HepG2 (cell line): Measurements from ENCODE around the gene CRAMP1. TPM values are rescaled to one million over a fixed set of nuclear protein-coding genes. Genes with fewer than 3 reads are reported as not detected.

Experiments
- polyA plus RNA-seq, 8 experiments: library from polyadenylated mRNA; depleted of rRNA in 3 of 8; stranded (reverse) in 7 of 8; unstranded in 1 of 8; fragments of >200 nt; fragmentation: Illumina TruSeq in 4 of 8; extraction: Trizol in 4 of 8; gene quantifications; 2 replicates each; pipeline versions ENCODE4 v1.2.1 to v1.2.3, GENCODE V29; 2011 to 2016; ENCODE audit warnings: low read depth in 4 of 8, missing spikeins in 1 of 8, mixed read lengths in 1 of 8; ENCODE audit not compliant: insufficient read depth in 1 of 8
- total RNA-seq, 5 experiments: library from RNA; depleted of rRNA; stranded (reverse); fragments of >200 nt; fragmentation: Illumina TruSeq; extraction: Trizol; gene quantifications; 2 replicates each; pipeline ENCODE4 v1.2.3, GENCODE V29; 2016; ENCODE audit warnings: low read depth in 1 of 5

Gene CRAMP1
- total and polyA plus RNA-seq, 2 of the 13 experiments (the other 11 are each of a cell fraction or from before 2014, with no cell fraction given), result 6.8 to 9.7 TPM

Other genes starting within 250 kb of the CRAMP1 start
- gene UNKL, start 197.7 kb upstream of the CRAMP1 start, total RNA-seq (2016; rRNA removed; fragmentation: Illumina TruSeq; extraction: Trizol), result 11.0 and 17.6 TPM in 2 replicates
- 10.4 and 13.4 TPM in 2 replicates for gene UNKL, start 197.7 kb upstream of the CRAMP1 start, polyA plus RNA-seq (2011; rRNA removed)
- 29.6 and 29.9 TPM in 2 replicates for gene UQCC4, start 191.6 kb upstream of the CRAMP1 start, total RNA-seq (2016; rRNA removed; fragmentation: Illumina TruSeq; extraction: Trizol)
- 17.6 and 19.2 TPM in 2 replicates for gene UQCC4, start 191.6 kb upstream of the CRAMP1 start, polyA plus RNA-seq (2011; rRNA removed)
- gene PERCC1, start 181.3 kb upstream of the CRAMP1 start, total RNA-seq (2016; rRNA removed; fragmentation: Illumina TruSeq; extraction: Trizol), result 0.15 TPM in 1 of 2 replicates, not detected in the other
- gene PERCC1, start 181.3 kb upstream of the CRAMP1 start, polyA plus RNA-seq (2011; rRNA removed), result not detected in 2 replicates
- gene CCDC154, start 167.8 kb upstream of the CRAMP1 start, total RNA-seq (2016; rRNA removed; fragmentation: Illumina TruSeq; extraction: Trizol), result 1.5 and 1.8 TPM in 2 replicates
- 0.84 and 0.92 TPM in 2 replicates for gene CCDC154, start 167.8 kb upstream of the CRAMP1 start, polyA plus RNA-seq (2011; rRNA removed)
- 9.8 and 25.1 TPM in 2 replicates for gene CLCN7, start 137.3 kb upstream of the CRAMP1 start, total RNA-seq (2016; rRNA removed; fragmentation: Illumina TruSeq; extraction: Trizol)
- gene CLCN7, start 137.3 kb upstream of the CRAMP1 start, polyA plus RNA-seq (2011; rRNA removed), result 24.6 and 33.6 TPM in 2 replicates
- gene PTX4, start 123.4 kb upstream of the CRAMP1 start, total RNA-seq (2016; rRNA removed; fragmentation: Illumina TruSeq; extraction: Trizol), result not detected in 2 replicates
- 0.04 TPM in 1 of 2 replicates, not detected in the other for gene PTX4, start 123.4 kb upstream of the CRAMP1 start, polyA plus RNA-seq (2011; rRNA removed)
- 8.9 and 17.9 TPM in 2 replicates for gene TELO2, start 119.0 kb upstream of the CRAMP1 start, total RNA-seq (2016; rRNA removed; fragmentation: Illumina TruSeq; extraction: Trizol)
- 10.1 and 12.5 TPM in 2 replicates for gene TELO2, start 119.0 kb upstream of the CRAMP1 start, polyA plus RNA-seq (2011; rRNA removed)
- gene TMEM204, start 78.7 kb upstream of the CRAMP1 start, total RNA-seq (2016; rRNA removed; fragmentation: Illumina TruSeq; extraction: Trizol), result not detected in 2 replicates
- not detected in 2 replicates for gene TMEM204, start 78.7 kb upstream of the CRAMP1 start, polyA plus RNA-seq (2011; rRNA removed)
- 7.8 and 9.5 TPM in 2 replicates for gene IFT140, start 288 bp upstream of the CRAMP1 start, total RNA-seq (2016; rRNA removed; fragmentation: Illumina TruSeq; extraction: Trizol)
- gene IFT140, start 288 bp upstream of the CRAMP1 start, polyA plus RNA-seq (2011; rRNA removed), result 5.8 and 7.0 TPM in 2 replicates
- gene JPT2, start 65.9 kb downstream of the CRAMP1 start, total RNA-seq (2016; rRNA removed; fragmentation: Illumina TruSeq; extraction: Trizol), result 89.4 and 127 TPM in 2 replicates
- gene JPT2, start 65.9 kb downstream of the CRAMP1 start, polyA plus RNA-seq (2011; rRNA removed), result 52.5 and 53.5 TPM in 2 replicates
- 3.6 and 25.1 TPM in 2 replicates for gene MAPK8IP3, start 93.8 kb downstream of the CRAMP1 start, total RNA-seq (2016; rRNA removed; fragmentation: Illumina TruSeq; extraction: Trizol)
- 41.7 and 65.8 TPM in 2 replicates for gene MAPK8IP3, start 93.8 kb downstream of the CRAMP1 start, polyA plus RNA-seq (2011; rRNA removed)
- 4.9 and 15.9 TPM in 2 replicates for gene NME3, start 159.2 kb downstream of the CRAMP1 start, total RNA-seq (2016; rRNA removed; fragmentation: Illumina TruSeq; extraction: Trizol)
- 10.4 and 13.9 TPM in 2 replicates for gene NME3, start 159.2 kb downstream of the CRAMP1 start, polyA plus RNA-seq (2011; rRNA removed)
- gene EME2, start 160.4 kb downstream of the CRAMP1 start, total RNA-seq (2016; rRNA removed; fragmentation: Illumina TruSeq; extraction: Trizol), result 1.7 and 7.6 TPM in 2 replicates
- 4.4 and 6.5 TPM in 2 replicates for gene EME2, start 160.4 kb downstream of the CRAMP1 start, polyA plus RNA-seq (2011; rRNA removed)
- 129 and 131 TPM in 2 replicates for gene MRPS34, start 160.8 kb downstream of the CRAMP1 start, total RNA-seq (2016; rRNA removed; fragmentation: Illumina TruSeq; extraction: Trizol)
- gene MRPS34, start 160.8 kb downstream of the CRAMP1 start, polyA plus RNA-seq (2011; rRNA removed), result 61.3 and 63.5 TPM in 2 replicates
- 8.2 and 13.2 TPM in 2 replicates for gene SPSB3, start 170.2 kb downstream of the CRAMP1 start, total RNA-seq (2016; rRNA removed; fragmentation: Illumina TruSeq; extraction: Trizol)
- gene SPSB3, start 170.2 kb downstream of the CRAMP1 start, polyA plus RNA-seq (2011; rRNA removed), result 21.9 and 26.7 TPM in 2 replicates
- 43.8 and 61.5 TPM in 2 replicates for gene NUBP2, start 170.6 kb downstream of the CRAMP1 start, total RNA-seq (2016; rRNA removed; fragmentation: Illumina TruSeq; extraction: Trizol)
- gene NUBP2, start 170.6 kb downstream of the CRAMP1 start, polyA plus RNA-seq (2011; rRNA removed), result 25.7 and 33.5 TPM in 2 replicates
- gene IGFALS, start 181.3 kb downstream of the CRAMP1 start, total RNA-seq (2016; rRNA removed; fragmentation: Illumina TruSeq; extraction: Trizol), result 0.81 and 2.4 TPM in 2 replicates
- 0.34 and 0.95 TPM in 2 replicates for gene IGFALS, start 181.3 kb downstream of the CRAMP1 start, polyA plus RNA-seq (2011; rRNA removed)
- gene HAGH, start 214.5 kb downstream of the CRAMP1 start, total RNA-seq (2016; rRNA removed; fragmentation: Illumina TruSeq; extraction: Trizol), result 55.6 and 70.4 TPM in 2 replicates
- 95.4 and 110 TPM in 2 replicates for gene HAGH, start 214.5 kb downstream of the CRAMP1 start, polyA plus RNA-seq (2011; rRNA removed)
- gene FAHD1, start 214.8 kb downstream of the CRAMP1 start, total RNA-seq (2016; rRNA removed; fragmentation: Illumina TruSeq; extraction: Trizol), result 45.3 and 55.1 TPM in 2 replicates
- gene FAHD1, start 214.8 kb downstream of the CRAMP1 start, polyA plus RNA-seq (2011; rRNA removed), result 39.0 and 45.0 TPM in 2 replicates